NT2/D1 (cell line): Measurements from ENCODE around the gene NUDT2.
"Not testable (repeated sequence)": the region's sequence is repeated elsewhere in the genome, so short reads cannot be mapped to it uniquely, and the experiment has no call there.

Source experiments
- SUZ12 ChIP-seq: IDR thresholded peaks from 2 replicates; pipeline ENCODE4 v1.6.1; 2011; ENCODE audit not compliant: insufficient read length, insufficient read depth; ENCODE audit errors: extremely low read depth
- YY1 ChIP-seq: IDR thresholded peaks from 2 replicates; pipeline ENCODE4 v1.6.1; 2011; ENCODE audit not compliant: insufficient read length, insufficient read depth

GRCh38 chr9:34352122-34352652, 22.8 kb downstream of the NUDT2 start:
- TF ChIP-seq YY1, SUZ12: not testable (repeated sequence)
